ENCODE measurements around the gene IFT172.

IFT172 gene

DNA sequence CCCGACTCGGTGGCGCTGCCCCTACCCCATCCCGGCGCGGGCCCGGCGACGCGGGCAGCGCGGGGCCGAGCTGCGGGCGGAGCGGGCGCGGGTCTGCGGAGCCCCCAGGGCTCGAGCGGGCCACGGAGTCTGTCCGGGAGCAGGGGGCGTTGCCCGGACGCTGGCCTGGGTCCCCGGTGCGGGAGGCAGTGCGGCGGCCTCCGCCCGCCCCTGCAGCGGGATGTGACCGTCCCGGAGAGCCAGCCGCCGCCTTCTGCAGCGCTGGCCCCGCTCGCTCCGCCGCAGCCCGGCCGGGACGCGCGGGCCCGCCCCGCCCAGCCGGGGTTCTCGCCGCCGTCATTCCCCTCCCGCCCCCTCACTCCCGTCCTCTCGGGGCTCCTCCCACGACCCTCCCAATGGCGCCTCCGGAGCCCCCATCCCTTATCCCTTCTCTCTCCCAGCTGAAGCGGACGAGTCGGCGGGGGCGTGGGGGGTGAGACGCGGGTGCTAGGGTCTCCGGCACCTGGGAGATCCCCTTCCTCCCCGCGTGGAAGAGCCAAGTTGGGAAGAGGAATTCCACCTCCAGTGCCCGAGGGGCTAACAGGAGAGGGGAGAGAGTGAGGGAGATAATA is 5.5 kb upstream of the IFT172 start, which contains the start of gene FNDC4:
TSS of gene FNDC4 (minus strand) at position 257 of the 611 bp plus-strand sequence. CDS start 521 bp downstream, outside the sequence.
- in situ Hi-C loops (cut with MboI; ENCODE audit: low sequenced_read_pairs), result no loop called here

GRCh38 chr2:27494284-27494943 is 4.9 kb upstream of the IFT172 start:
- in situ Hi-C loops (cut with MboI; ENCODE audit: low sequenced_read_pairs), result no loop called here

- in situ Hi-C loops (cut with MboI; ENCODE audit: low sequenced_read_pairs), result no loop called here
These were observed 4.4 kb upstream of the IFT172 start for GRCh38 chr2:27493948-27494283.

GRCh38 chr2:27492557-27492956 is 3.0 kb upstream of the IFT172 start:
- in situ Hi-C loops (cut with MboI; ENCODE audit: low sequenced_read_pairs), result no loop called here

DNA sequence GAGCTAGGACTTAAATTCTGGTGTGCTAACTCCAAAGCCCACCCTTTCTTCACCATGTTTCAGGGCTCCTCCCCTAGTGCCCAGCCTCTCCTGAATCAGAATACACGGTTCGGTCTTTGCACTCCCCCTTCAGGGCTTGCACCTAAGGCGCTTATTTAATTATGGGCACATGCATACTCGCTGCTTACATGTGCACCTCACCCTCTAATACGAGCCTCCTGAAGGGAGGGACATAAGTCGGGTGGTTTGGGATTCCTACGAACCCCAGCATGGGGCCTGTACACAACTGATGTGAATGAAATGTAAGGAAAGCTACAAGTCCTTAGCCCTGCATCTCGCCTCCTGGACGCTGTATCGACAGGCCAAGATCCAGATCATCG is 435 bp downstream of the IFT172 start:
- in situ Hi-C loops (cut with MboI; ENCODE audit: low sequenced_read_pairs), result no loop called here

DNA sequence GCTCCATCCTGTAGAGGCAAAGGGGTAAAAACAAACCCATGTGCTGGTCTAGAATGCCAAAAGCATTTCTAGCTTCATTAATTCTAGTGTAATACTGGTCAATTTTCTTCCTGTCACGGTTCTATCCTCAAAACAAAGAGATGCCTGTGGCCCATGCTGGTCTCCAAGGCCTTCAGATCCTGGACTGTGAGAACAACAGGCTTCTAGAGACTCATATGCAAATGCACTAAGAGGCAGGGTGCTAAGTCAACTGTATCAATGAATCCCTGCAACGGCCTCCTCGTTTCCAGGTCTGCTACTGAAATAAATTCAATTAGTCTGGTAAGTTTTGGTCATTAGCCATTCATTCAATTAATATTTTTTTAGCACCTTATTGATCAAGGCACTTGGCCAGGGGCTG is 4.0 kb downstream of the IFT172 start:
- in situ Hi-C loops (cut with MboI; ENCODE audit: low sequenced_read_pairs), result no loop called here

DNA sequence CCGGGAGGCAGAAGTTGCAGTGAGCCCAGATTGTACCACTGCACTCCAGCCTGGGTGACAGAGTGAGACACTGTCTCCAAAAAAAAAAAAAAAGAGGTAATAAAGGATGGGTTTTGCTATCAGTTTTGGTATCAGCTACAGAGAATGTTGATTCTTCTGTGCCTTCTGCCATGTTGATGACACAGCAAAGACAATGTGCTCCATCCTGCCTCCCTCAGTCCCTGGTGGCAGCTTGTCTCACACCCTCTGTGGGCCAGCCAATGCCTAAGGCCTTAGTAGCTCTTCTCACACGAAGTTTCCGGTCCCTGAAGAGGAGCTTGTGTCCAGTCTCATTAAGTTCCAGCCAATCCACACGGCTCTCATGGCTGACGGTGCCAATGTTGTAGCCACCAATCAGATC is 17.6 kb downstream of the IFT172 start:
- in situ Hi-C loops (cut with MboI; ENCODE audit: low sequenced_read_pairs), result no loop called here

GRCh38 chr2:27464443-27464842 is 25.1 kb downstream of the IFT172 start:
- in situ Hi-C loops (cut with MboI; ENCODE audit: low sequenced_read_pairs), result no loop called here

DNA sequence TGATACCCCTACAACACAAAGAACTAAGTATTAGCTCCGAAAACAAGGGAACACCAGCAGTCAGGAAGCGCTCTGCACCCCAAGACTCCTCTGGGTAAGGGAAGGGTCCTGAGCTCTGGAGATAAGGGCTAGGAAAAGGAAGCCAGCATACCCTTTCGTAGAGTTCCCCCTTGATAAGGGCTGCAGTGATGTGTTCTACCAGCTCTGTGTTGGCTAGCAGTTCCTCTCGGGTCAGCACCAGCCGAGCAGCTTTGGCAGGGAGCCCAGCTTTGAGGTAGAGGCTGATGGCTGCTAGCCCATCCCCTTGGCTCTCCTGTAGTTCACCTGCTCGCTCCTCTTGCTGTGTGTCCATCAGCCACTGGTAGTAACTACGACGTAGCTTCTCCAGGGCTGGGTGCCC is 28.4 kb downstream of the IFT172 start:
- in situ Hi-C loops (cut with MboI; ENCODE audit: low sequenced_read_pairs), result no loop called here

GRCh38 chr2:27453968-27454367 is 35.6 kb downstream of the IFT172 start:
- in situ Hi-C loops (cut with MboI; ENCODE audit: low sequenced_read_pairs), result no loop called here

- in situ Hi-C loops (cut with MboI; ENCODE audit: low sequenced_read_pairs), result no loop called here
These were observed 38.4 kb downstream of the IFT172 start for GRCh38 chr2:27451095-27451494.

DNA sequence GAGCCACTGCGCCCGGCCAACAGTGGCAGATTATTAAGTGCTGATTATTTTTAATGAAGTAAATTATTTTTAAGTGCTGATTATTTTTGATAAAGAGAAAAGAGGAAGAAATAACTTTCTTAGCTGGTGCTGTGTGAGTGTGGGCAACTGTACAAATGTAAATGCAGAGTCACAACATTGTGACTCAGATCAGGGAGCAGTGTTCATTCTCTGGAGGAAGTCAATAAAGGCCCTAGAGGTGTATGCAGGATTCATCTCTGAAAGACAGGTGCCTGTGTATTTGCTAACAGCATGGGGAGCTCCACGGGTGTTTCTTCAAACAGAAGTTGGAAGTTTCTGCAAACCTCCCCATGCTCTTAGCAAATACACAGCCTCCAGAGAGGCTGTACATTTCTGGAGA is 41.2 kb downstream of the IFT172 start:
- in situ Hi-C loops (cut with MboI; ENCODE audit: low sequenced_read_pairs), result no loop called here

GRCh38 chr2:27446057-27446456 is 43.5 kb downstream of the IFT172 start:
- in situ Hi-C loops (cut with MboI; ENCODE audit: low sequenced_read_pairs), result no loop called here

DNA sequence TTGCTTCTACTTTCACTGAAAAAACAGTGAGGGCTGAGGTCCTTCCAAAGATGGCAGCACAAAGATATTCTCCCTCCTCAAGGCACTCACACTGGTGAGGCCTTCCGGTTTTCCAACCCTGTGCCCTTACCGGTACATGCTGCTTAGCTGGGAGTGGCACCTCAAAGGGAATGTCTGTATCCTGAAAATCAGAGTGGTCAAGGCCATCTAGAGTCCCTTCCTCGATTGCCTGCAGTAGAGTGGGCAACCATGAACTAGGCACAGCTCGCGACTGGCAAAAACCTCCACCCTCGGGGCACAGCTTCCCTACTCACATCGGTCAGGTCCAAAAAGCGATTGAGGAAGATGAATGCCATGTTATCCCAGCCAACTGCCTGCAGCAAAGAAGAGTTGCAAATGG is 43.9 kb downstream of the IFT172 start:
- in situ Hi-C loops (cut with MboI; ENCODE audit: low sequenced_read_pairs), result no loop called here

DNA sequence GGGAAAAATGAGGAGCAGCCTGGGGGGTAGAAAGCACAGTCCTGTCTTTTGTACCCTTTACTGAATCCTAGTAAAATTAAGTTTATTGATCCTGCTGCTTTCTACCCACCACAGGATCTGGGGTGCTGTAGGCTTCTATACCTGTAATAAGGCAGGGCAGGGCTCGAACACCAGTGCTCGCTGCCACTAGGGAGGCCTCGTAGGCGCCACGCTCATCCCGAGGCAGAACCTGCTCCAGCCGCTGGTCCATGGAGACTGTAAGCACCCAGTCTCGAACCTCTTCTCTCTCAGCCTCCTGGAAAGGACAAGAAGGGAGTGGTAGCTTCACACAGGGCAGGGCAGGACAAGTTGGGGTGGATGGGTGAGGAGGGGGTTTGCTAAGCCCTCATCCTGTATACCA is 44.4 kb downstream of the IFT172 start:
- in situ Hi-C loops (cut with MboI; ENCODE audit: low sequenced_read_pairs), result no loop called here

- in situ Hi-C loops (cut with MboI; ENCODE audit: low sequenced_read_pairs), result no loop called here
These were observed 46.6 kb downstream of the IFT172 start for GRCh38 chr2:27442920-27443282.

GRCh38 chr2:27441958-27442919 is 47.3 kb downstream of the IFT172 start, which contains the start of gene KRTCAP3:
Gene KRTCAP3 (plus strand): TSS chr2:27442381. CDS start chr2:27442413, 32 bp downstream.
- in situ Hi-C loops (cut with MboI; ENCODE audit: low sequenced_read_pairs), result no loop called here

DNA sequence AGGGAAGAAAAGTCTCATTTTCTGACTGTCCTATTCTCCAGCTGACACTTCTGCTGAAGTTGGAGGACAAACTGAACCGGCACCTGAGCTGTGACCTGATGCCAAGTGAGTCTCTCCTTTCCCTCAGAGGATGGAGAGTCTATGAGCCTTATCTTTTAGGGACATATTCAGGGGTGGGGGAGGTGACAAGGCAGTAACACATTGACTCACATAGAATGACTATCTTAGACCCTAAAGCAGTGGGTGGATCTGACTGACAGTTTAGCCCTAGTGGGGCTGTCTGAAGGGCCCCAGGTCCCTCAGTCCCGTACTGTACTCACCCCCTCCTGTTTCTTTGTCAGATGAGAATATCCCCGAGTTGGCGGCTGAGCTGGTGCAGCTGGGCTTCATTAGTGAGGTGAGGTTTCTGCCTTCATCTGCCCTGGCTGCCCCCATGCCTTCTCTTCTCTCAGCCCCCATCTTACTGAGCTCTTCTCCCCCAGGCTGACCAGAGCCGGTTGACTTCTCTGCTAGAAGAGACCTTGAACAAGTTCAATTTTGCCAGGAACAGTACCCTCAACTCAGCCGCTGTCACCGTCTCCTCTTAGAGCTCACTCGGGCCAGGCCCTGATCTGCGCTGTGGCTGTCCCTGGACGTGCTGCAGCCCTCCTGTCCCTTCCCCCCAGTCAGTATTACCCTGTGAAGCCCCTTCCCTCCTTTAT is 48.2 kb downstream of the IFT172 start:
- in situ Hi-C loops (cut with MboI; ENCODE audit: low sequenced_read_pairs), result no loop called here

DNA sequence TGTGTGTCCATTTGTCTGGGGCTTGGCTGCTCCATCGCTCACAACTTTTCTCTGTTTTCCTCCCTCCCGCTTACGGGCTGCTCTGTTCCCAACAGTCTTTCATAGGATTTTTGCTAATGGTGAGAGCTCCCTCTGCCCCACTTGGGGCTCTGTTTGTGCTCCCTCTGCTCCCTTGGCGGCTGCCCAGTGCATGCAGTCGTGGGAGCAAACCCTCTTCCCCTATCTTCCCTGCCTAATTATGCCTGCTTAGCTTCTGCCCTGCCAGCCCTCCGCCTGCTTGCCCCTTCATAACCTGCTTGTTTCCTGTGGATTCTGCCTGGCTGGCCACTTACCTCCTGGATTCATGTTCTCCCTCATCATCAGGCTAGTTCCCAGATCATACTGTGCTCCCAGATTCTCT is 53.9 kb downstream of the IFT172 start:
- in situ Hi-C loops (cut with MboI; ENCODE audit: low sequenced_read_pairs), result no loop called here

DNA sequence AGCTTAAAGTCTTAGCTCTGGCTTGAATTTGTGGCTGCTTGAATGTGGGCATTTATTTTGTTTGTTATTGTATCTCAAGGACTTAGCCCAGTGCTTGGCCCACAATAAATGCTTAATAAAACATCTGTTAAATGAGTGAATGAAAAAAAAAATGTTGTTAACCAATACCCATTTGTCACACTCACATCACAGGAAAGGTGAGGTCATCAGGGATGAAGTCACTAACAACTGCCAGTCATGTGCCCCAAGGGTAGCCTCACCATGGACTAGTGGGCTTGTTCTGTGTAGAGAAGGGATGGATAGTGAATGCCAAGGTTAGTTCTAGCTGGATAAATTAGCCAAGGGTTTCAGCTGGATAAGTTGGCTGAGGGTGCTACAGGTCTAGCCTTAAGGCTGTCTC is 58.1 kb downstream of the IFT172 start:
- in situ Hi-C loops (cut with MboI; ENCODE audit: low sequenced_read_pairs), result no loop called here

GRCh38 chr2:27428978-27429541 is 60.5 kb downstream of the IFT172 start:
- in situ Hi-C loops (cut with MboI; ENCODE audit: low sequenced_read_pairs), result no loop called here

Measured in hTERT RPE-1 (cell line).